ENCODE data around the gene CLEC20A.

CLEC20A gene

DNA sequence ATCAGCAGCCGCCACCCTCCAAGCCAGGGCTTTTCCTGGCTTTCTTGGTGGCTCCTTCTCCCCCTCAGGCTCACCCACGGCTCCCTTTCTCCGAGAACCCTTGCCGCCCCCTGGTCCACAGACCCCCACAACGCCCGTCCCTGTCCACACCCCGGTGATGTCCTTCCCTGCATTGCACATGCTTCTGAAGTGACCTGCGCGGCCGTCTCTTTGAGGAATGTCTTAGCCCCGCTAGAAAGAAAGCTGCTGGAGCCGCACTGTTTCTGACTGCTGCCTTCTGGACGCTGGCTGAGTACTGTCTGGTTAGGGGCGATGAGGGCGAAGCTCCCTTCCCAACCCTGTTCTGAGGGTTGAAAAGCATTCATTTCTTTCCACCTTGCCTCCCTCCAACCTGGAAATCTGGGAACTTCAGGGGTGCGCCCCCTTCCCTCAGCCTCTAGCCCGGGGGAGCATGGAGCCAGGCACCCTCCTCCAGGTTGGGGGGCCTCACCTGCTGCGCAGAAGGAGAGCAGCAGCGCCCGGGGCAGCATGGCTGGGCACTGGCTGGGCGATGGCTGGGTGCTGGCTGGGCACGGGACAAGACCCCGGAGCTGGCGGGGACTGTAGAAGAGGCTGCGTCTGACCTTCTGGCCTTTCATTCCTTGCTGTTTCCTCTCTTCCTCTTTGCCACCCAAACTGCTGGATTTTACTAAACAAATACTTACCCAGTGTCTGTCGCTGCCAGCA is at the start of gene CLEC20A:
TSS of gene CLEC20A (minus strand) at position 555 of the 726 bp plus-strand sequence. CDS start at position 530, 25 bp downstream.
- no peak for DNase-seq

DNA sequence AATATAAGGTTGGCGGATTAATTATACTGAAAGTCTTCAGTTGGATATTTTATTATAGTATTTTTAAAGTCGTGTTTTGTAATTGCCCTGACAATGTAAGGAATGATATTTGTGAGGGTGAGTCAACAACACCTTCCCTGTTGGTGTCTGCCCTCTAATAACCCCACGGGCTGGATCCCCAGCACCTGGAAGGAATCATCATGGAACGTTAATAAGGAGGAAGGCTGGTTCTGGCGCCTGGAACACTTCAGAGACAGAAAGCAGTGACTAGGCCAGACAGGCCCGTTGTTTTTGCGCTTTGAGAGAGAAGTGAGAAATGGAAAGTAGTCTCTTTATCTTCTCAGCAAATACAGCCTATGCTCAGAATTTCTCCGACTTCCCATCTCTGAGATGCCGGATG is 47.8 kb upstream of the CLEC20A start:
- DNase-seq = no peak

DNA sequence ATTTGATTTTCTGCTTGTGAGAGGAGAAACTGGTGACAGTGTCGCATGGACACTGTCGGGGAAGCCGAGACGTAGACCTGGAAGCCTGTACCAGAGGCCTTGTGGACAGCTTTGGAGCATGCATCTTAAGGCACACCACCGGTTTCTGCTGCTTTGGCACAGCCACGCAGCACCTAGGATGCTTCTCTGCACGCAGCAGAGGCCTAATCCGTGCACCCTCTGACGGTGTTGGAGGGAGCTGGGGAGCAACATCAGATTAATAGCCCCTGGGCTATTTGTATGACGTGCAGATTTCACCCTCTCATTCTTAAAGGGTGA is 46.5 kb upstream of the CLEC20A start:
- DNase-seq = no peak

DNA sequence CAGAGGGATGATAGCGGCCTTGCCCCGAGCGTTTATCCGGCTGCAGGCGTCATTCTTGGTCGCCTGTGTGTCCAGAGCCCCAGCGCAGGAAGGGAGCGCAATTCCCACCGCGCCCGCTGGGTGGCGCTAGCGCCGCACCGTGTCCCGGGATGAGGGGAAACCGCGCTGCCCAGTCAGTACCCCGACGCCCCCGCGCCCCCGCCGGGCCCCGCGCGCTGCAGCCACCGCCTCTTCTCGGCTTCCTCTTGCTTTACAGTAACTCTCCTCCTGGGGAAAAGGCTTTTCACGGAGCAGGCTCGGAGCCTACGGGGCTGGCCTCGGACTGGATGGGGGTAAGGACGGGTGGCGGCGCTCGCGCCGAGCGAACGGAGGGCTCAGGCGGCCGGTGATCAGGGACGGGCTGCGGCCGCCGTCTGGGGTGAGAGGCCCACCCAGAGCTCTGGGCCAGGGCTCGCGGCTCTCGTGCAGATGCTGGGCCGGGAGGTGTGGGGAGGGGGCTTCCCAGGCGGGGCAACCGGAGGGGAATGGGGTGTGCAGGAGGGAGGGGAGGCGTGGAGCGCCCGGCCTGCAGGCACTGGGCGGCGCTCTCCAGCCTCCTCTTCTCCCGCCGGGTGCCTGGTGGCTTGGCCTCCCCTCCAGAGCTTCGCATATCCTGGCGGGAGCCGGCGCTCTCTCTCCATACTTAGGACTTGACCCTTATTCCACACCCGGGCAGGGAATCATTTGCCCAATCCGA is 46.0 kb upstream of the CLEC20A start:
- peak; percentile 67 for DNase-seq

DNA sequence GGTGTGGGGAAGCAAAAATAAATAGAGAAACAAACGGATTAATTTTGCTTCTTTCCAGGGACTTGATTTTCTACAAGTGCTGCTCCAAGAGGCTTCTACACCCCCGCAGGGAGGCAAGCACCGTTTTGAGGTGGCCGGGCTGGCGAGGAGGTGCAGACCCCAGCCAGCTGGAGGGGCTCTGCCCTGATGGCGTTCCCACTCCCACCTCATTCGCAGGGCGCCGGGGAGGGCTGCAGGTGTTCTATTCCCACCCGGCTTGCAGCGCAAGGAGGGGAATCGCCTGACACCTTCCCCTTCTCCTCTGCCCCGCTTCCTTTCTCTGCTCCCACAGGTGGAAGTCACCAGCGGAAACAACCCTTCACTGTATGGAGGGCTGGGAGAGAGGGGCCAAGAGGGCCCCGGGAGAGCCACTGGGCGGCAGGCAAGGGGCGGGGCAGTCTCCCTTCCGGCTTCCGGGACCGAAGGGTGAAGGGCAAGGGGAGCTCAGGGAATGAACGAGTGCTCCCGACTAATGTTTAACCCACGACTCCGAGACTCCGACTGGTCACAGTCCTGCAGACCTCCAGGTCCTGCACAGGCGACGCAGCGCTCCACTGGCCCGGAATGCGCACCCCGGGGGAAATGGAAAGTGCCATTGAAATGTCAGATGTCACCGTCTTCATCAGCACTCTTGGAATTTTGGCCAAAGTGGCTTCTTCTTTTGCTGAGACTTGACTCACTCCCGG is 45.2 kb upstream of the CLEC20A start:
- peak; percentile 60 for DNase-seq

GRCh38 chr1:178541379-178541778 is 44.6 kb upstream of the CLEC20A start:
- no peak for DNase-seq

GRCh38 chr1:178540646-178541045 is 43.9 kb upstream of the CLEC20A start:
- no peak for DNase-seq

GRCh38 chr1:178540204-178540603 is 43.4 kb upstream of the CLEC20A start:
- DNase-seq = no peak

DNA sequence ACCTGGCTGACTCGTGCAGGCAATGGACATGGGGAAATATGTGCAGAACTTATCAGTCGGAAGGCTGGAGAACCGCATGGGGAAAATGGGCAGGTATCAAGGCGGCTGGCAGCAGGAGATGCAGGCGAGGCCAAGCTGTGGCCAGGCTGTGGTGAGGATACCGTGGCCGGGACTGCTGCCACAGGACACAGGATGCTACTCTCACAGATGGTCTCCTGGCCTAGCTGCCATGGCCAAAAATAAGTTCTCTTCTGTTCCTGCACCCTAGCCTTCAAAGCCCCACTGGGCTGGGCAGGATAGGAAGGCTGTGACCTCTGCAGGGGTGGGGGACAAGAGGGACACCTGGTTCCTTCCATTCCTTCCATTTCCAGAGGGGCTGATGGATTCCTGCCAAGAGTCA is 42.5 kb upstream of the CLEC20A start:
- DNase-seq = no peak

GRCh38 chr1:178538192-178538916 is 41.6 kb upstream of the CLEC20A start:
- no peak for DNase-seq

- DNase-seq = no peak
Measured at GRCh38 chr1:178537382-178538090, 40.8 kb upstream of the CLEC20A start.

DNA sequence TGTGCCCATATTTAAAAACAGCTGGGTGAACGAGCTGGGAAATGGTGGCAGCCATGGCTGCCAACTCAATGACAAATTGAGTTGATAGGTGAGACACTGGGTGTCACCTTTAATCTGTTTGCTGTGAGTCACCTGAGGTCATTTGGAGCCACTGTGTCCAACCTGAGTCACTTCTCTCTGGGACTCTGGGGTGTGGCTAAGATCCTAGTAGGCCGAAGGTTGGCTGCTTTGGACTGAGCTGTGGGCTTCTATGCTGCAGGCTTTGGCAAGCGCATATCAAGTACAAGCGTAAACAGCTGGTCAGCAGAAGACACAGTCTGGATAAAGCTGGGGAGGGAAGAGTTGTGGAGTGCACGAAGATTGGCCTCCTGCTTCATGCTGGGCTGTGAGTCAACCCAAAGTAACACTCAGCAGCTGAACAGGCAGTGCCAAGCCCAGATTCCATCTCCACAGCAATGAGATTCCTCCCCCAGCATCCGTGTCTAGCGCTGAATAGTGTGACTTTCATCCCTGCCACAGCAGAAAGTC is 40.1 kb upstream of the CLEC20A start:
- DNase-seq = no peak

- DNase-seq = no peak
Measured at GRCh38 chr1:178536329-178536728, 39.6 kb upstream of the CLEC20A start.

- DNase-seq = no peak
Measured at GRCh38 chr1:178534137-178534868, 37.5 kb upstream of the CLEC20A start.

GRCh38 chr1:178533121-178533946 is 36.6 kb upstream of the CLEC20A start:
- DNase-seq = peak; percentile 40

- DNase-seq = peak; percentile 71
Measured at GRCh38 chr1:178532392-178532791, 35.6 kb upstream of the CLEC20A start.

- peak; percentile 46 for DNase-seq
Measured at GRCh38 chr1:178531887-178532286, 35.1 kb upstream of the CLEC20A start.

DNA sequence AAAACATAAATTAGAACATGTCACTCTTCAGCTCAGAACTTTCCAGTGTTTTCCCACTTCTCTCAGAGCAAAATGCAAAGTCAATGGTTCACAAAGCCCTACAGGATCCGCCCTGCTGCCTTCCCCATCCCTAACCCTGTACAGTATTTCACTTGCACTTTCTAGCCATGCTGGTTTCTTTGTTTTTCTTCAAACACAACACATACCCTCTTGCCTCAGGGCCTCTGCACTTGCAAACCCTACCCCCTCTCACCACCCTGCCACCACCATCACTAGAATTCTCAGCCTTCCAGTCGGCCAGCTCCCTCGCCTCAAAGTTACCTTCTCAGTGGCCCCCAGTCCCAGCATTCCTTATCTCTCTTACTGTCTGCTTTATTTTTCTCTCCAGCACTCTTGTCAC is 33.7 kb upstream of the CLEC20A start:
- DNase-seq = no peak

- DNase-seq = peak; percentile 52
Measured at GRCh38 chr1:178530037-178530402, 33.3 kb upstream of the CLEC20A start.

DNA sequence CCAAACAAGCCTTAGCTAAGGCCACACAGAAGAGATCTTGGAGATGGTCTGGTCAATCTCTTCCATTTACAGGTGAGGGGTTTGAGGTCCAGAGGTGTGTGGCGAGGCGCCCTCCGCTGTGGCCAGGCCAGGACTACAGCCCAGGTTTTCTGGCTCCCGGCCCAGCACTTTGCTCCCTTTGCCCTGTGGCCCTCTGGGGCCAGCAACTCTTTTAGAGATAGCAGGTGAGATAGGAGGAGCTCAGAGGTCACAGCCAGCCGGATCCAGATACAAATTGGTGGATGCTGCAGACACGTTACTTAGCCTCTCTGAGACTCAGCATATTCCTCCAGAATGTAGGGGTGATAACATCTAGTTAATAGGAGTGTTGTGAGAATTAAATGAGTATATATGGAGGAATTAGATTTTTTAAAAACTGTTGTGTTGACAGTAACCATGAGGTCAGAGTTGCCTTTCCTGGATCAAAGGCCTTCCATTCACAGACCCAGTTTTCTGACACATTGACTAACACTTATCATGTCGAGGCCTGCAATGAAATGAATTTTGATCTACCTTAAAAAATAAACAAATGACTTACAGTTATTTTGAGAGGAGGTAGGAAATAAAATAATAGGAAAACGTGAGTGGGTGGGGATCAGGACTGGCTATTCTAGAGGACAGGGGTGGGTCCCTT is 32.7 kb upstream of the CLEC20A start:
- DNase-seq = no peak

Measured in NCI-H69 (cell line).